OCI-LY3 (cell line): ENCODE results near the gene DQX1.

ENCODE experiments used
- CTCF ChIP-seq: fragments of 200-600, 300-600 bp; sonication (generic); IDR thresholded peaks from 2 replicates; pipeline ENCODE4 v1.5.1; 2014; ENCODE audit warnings: antibody characterized with exemption, low read length, low read depth
- EZH2phosphoT487 ChIP-seq: fragments of 200-600 bp; shearing (Covaris generic); IDR thresholded peaks from 2 replicates; pipeline ENCODE4 v1.6.1; 2018; ENCODE audit warnings: antibody characterized with exemption, mixed run types, low read depth

GRCh38 chr2:74558284-74559230 is 32.5 kb upstream of the DQX1 start:
- TF ChIP-seq CTCF (no peak), EZH2phosphoT487 (no peak)
